Activated CD8-positive, alpha-beta memory T cell treated with anti-CD3 and anti-CD28 coated beads, Interleukin-2, amount 50 U/mL, for 4 hours (primary cell): ENCODE results near the gene NCF1.
"Not testable (repeated sequence)": the region's sequence is repeated elsewhere in the genome, so short reads cannot be mapped to it uniquely, and the experiment has no call there.

Experiments
- DNase-seq: peaks from one replicate; pipeline ENCODE4 v3.0.0-alpha.2; 2020

The NCF1 gene

GRCh38 chr7:74773760-74774750 lies at the start of gene NCF1:
Gene NCF1 (plus strand): TSS chr7:74774011. CDS start chr7:74774032, 21 bp downstream.
- DNase-seq = not testable (repeated sequence)

DNA sequence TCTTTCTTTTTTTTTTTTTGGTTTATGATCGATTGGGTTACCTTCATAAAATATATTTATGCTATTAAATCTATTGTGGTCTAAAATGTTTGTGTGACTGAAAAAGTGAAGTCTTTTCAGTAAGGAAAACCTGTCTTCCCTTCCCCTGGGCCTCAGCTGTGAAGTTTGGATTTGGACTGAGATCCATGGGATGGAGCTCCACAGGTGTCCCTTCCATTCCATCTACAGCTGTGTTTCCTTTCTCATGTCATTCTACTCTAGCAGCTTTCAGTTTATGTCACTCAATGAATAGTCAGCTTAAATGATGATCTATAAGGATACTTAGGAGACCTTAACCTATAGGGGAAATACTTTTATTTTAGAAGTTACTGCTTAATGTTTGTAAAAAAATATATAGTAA lies 48.0 kb upstream of the NCF1 start:
- DNase-seq = no peak

DNA sequence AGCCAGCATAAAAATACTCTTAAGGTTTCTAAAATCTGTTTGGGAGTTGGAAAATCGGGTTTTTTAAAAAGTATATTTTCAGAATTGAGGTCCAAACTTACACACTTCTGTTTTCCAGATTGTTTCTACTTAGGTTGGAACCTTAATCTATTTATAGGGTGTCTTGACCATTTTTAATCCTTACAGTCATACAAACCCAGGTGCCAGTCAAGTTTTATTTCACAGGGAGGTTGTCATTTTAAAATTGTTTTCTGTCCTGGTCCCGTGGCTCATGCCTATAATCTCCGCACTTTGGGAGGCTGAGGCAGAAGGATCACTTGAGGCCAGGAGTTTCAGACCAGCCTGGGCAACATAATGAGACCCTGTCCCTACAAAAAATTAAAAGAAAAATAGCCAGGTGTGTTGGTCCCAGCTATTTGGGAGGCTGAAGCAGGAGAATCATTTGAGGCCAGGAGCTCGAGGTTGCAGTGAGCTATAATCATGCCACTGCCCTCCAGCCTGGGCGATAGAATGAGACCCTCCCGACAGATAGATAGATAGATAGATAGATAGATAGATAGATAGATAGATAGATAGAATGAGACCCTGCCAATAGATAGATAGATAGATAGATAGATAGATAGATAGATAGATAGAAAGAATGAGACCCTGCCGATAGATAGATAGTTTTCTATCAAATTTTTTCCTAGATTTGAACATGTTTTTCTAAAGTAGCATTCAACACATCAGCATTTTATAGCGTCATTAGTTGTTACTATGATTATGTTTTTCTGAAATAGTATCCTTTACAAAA lies 47.3 kb upstream of the NCF1 start:
- DNase-seq = no peak

DNA sequence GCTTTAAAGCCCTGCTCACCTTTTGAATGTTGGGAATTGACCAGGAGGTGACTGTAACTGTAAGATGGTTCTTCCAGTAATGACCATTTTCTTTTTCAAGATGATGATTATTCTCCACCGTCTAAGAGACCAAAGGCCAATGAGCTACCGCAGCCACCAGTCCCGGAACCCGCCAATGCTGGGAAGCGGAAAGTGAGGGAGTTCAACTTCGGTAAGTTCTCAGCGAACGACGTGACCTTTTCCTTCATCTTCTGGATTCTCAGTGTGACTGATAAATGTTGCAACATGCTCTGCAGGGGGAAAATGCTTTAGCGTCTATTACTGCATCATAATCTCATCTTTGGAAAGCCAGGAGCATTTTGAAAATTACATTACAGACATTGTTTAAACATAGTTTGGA lies 45.1 kb upstream of the NCF1 start:
- DNase-seq = not testable (repeated sequence)

- DNase-seq = not testable (repeated sequence)
Observed at GRCh38 chr7:74730186-74730585, 43.6 kb upstream of the NCF1 start.

DNA sequence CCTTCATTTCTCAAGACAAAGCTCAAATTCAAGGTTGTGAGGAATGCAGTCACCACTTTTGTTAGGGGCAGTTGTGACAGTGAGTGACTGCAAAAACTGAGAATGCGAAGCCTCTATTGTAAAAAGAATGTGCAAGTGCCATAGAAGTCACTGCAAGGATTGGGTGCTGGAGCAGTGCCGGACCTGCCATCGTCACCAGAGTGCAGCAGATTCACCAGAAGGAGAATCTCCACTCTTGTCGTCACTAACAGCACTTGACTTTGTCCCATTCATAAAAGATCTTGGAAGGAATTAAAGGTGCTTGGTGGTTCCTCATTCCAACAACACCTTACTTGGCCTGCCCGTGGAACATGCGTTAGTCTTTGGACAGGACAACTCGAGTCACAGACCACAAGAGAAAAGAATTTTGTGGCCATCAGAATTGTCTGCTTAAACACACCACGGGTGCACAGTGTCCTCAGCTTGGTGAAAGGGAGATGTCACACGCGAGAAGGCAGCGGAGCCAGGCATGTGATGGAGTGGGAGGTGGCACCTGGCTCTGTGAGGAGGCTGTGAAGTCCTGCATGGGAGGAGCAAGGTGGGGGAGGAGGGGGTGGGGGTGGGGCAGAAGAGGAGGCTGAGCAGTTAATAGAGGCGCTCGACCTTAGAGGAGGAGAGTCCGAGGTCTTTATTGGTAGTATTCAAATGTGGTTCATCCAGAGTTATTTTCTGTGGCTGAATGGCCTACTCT lies 33.7 kb upstream of the NCF1 start:
- DNase-seq = not testable (repeated sequence)

DNA sequence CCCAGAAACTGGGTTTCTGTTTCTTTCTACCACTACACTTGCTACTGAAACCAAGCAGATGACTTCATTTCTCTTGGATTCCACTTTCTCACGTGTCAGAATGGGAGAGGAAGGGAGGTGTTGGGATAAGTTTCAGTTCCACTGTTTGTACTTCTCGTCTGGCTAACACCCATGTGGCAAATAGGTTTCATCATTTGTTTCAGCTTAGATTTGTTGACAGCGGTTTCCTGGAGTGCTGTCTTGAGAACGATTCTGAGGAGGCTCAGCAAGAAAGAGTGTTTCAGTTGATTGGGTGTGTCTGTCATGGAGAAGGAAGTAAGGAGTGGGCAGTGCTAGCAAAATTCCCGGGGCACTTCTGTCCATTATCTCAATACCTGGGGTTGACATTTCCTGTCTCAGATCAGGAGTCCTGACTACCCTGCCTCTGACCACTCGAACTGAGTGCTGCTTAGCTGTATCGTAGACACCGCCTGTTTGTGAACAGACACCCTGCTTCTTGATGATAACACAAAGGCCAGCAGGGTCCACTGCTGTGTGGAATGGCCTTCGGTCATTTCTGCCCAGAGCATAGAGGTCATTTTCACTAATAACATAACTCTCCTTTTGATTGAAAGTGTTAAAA lies 29.8 kb upstream of the NCF1 start:
- DNase-seq = not testable (repeated sequence)

DNA sequence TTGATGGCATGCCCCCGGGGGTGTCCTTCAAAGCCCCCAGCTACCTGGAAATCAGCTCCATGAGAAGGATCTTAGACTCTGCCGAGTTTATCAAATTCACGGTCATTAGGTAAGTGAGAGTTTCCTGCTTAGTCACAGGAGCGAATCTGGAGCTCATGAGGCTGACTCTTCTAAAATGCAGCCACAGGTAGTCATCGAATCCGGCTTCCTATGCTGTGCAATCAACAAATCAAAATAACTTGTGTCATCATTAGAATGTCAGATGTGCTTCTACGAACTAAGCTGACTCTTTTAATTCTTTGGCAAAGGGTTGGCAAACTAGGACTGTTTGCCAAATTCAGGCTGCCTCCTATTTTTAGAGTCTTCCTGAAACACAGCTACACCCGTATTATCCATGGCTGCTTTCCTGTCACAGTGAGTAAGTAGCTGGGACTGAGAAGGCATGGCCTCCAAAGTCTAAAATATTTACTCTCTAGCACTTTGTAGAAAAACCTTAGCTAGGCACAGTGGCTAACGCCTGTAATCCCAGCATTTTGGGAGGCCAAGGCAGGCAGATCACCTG lies 19.8 kb upstream of the NCF1 start:
- DNase-seq = not testable (repeated sequence)

DNA sequence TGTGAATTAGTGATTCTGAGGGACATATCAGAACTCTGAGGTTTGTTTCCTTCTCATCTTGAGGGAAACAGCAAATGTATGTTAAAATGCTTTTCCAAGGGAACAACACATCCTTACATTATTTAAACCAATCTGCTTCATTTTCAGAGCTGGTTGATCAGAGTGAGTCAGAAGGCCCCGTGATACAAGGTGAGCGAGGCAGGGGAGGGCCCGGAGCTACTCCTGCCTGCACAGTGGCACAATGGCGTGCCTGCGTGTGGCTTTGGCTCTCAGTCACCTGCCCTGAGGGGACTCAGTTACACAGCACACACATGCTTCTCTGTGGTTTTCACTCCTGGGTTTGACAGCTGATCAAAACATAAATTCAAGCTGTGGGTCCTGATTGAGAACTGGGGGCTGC lies 17.1 kb upstream of the NCF1 start:
- DNase-seq = not testable (repeated sequence)

GRCh38 chr7:74758268-74758667 lies 15.5 kb upstream of the NCF1 start:
- DNase-seq = not testable (repeated sequence)

DNA sequence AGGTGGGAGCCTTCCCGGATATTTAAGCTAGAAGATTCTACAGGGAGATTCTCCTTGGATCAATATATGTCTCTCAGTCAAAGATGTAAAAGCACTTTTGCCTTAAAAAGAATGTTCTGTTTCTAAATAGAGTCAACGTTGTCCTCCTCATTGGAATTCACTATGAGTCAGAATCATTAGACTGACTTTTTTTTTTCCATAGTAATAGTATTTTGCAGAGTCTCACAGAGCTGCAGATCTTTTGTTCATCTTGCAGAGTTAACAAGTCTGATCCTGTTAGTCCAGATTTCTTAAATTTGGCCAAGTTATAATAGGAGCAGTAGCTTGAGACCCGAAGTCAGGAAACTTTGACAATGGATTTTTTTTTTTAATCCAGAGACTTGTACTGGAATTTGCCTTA lies 14.8 kb upstream of the NCF1 start:
- DNase-seq = not testable (repeated sequence)

DNA sequence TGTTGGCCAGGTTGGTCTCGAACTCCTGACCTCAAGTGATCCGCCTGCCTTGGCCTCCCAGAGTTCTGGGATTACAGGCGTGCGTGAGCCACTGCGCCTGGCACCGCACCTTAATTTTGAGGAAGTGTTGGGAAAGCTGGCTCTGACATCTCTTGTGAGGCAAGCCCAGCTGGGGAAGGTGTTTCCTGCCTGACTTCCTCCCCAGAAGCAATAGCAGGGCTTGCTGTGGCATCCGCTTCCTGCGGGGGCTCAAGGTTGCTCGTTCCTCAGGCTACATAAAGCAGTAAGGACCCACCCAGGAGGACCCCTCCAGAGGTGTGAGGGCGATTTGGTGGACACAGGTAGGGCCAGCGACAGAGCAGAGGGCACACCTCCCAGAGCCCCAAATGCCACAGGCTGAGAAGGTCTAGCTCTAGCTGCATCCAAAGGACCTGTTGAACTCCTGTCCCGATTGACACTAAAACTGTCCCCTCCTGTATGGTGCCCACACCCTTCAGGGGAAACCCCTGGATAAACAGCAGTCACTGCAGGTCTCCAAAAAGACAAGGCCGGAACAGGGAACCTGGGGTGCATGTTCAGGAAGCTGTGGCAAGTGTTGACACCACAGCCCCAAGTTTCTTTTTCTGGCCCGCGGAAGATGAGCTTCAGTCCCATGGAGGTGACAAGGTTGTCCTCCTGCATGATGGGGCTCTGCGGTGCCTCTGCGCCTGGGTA lies 8.4 kb upstream of the NCF1 start:
- DNase-seq = not testable (repeated sequence)

DNA sequence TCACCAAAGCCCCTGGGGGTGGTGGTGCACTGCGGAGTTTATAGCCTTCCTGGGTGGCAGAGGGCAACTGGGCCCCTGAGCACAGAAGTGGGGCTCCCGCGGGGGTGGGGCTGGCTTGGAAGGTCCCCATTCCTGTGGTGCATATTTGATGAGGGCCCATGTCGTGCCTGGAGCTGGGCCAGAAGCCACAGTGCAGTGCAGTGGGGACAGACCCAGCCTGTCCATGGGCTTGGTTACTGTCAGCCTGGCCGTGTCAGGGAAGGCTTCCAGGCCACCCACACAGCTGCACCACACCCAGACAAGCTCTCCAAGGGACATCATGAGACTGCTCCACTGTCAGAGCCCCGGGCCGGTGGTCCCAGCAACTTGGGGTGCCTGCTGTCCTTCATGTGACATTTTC lies 7.3 kb upstream of the NCF1 start:
- not testable (repeated sequence) for DNase-seq

DNA sequence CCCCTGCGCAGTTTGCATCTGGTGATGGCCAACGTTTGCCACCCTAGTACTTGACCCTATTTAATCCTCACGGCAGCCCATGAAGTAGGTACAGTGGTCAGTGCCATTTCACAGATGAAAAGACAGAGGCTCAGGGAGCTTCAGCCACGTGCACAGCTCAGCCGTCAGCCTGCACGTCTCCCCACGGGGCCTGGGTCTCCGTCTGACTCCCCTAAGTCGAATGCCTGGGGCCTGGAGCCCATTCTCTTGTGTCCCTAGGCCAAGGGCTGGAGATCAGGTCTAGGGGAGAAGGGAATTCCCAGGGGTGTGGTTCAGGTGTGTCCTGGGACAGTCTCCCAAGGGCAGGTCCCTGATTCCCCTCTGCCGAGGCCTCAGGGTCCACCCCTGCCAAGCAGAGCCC lies 6.8 kb upstream of the NCF1 start:
- not testable (repeated sequence) for DNase-seq

GRCh38 chr7:74770062-74770461 lies 3.7 kb upstream of the NCF1 start:
- not testable (repeated sequence) for DNase-seq

DNA sequence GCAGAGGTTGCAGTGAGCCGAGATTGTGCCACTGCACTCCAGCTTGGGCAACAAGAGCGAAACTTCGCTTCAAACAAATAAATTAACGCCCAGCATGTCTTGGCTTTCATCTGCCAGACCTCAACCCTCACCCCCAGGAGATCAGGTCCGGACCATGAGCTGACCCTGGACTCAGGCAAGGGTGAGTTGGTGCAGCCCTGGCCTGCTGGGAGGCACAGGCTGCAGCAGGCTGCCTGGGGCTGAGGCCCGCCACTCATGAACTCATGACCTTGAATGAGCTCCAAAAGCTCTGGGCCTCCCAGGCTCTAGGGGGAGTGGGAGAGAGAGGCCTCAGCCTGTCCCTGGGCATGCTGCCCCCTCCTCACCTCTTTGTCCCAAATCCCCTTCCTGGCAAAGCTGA lies 1.7 kb upstream of the NCF1 start:
- DNase-seq = not testable (repeated sequence)

- DNase-seq = not testable (repeated sequence)
Observed at GRCh38 chr7:74775111-74775510, 1.3 kb downstream of the NCF1 start.

DNA sequence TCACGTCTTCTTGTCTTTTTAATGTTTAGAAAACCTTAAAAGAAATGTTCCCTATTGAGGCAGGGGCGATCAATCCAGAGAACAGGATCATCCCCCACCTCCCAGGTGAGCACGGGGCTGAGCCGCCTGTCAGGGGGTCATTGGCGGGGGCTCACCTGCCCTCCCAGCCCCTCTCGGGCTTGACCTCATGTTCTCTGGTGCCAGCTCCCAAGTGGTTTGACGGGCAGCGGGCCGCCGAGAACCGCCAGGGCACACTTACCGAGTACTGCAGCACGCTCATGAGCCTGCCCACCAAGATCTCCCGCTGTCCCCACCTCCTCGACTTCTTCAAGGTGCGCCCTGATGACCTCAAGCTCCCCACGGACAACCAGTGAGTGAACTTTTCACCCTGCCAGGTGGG lies 5.2 kb downstream of the NCF1 start:
- not testable (repeated sequence) for DNase-seq

- DNase-seq = not testable (repeated sequence)
Observed at GRCh38 chr7:74781746-74782145, 7.9 kb downstream of the NCF1 start.

GRCh38 chr7:74783595-74783994 lies 9.8 kb downstream of the NCF1 start:
- DNase-seq = not testable (repeated sequence)
